ENCODE data around the gene WWOX. TPM values are rescaled to one million over a fixed set of nuclear protein-coding genes. Genes with fewer than 3 reads are reported as not detected.
A peak's percentile ranks its signal among the peaks of the same experiment; 100 is the strongest.

The WWOX gene
- total and polyA plus RNA-seq, 2 experiments from 2014 or later: 22.1 to 123 TPM

DNA sequence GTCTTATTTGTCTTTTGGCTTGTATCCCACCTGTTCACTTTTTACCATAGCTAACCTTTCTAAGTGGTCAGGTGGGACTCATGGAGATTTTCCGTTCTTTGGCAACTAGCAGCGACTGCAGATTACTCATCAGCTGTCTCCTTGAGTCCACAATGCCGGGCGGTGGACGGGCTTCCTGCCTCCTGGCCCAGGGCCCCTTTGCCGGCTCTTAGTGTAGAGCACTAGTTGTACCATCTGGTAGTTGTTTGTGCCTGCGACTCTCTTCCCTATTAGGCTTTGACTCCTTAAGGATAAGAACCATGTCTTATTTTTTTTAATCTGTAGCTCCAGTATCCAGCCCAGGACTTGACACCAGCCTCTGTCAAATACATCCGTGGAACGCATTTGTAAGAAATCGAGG, 399.9 kb downstream of the WWOX start:
- H3K27me3 ChIP-seq: no peaks in the 10 kb centered on the region
- H3K4me3 ChIP-seq: no peak overlapping the region
- H3K9me3 ChIP-seq (ENCODE audit: low read depth): no peaks in the 10 kb centered on the region
- TF ChIP-seq, protein P1, sequence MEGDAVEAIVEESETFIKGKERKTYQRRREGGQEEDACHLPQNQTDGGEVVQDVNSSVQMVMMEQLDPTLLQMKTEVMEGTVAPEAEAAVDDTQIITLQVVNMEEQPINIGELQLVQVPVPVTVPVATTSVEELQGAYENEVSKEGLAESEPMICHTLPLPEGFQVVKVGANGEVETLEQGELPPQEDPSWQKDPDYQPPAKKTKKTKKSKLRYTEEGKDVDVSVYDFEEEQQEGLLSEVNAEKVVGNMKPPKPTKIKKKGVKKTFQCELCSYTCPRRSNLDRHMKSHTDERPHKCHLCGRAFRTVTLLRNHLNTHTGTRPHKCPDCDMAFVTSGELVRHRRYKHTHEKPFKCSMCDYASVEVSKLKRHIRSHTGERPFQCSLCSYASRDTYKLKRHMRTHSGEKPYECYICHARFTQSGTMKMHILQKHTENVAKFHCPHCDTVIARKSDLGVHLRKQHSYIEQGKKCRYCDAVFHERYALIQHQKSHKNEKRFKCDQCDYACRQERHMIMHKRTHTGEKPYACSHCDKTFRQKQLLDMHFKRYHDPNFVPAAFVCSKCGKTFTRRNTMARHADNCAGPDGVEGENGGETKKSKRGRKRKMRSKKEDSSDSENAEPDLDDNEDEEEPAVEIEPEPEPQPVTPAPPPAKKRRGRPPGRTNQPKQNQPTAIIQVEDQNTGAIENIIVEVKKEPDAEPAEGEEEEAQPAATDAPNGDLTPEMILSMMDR (IDR thresholded peaks at IDR 0.05; ENCODE audit: low read depth, low read length): no peak
- no peak for DNase-seq (ENCODE audit: low read depth in 1 of 2, low spot score in 1 of 2)
- H3K36me3 ChIP-seq: no peaks in the 10 kb centered on the region
- no peaks in the 10 kb centered on the region for H3K4me1 ChIP-seq (ENCODE audit: low read depth)
- H3K27ac ChIP-seq: no peak overlapping the region

- TF ChIP-seq, protein P1 (IDR thresholded peaks at IDR 0.05; ENCODE audit: low read depth, low read length): no peak
- DNase-seq (ENCODE audit: low read depth in 1 of 2, low spot score in 1 of 2): no peak
- H3K4me1 ChIP-seq (ENCODE audit: low read depth): no peaks in the 10 kb centered on the region
- no peaks in the 10 kb centered on the region for H3K27me3 ChIP-seq
- no peak overlapping the region for H3K4me3 ChIP-seq
- H3K36me3 ChIP-seq: no peaks in the 10 kb centered on the region
- H3K9me3 ChIP-seq (ENCODE audit: low read depth): no peaks in the 10 kb centered on the region
- no peak overlapping the region for H3K27ac ChIP-seq
These were observed 401.3 kb downstream of the WWOX start for GRCh38 chr16:78500659-78501270.

- no peaks in the 10 kb centered on the region for H3K4me1 ChIP-seq (ENCODE audit: low read depth)
- H3K36me3 ChIP-seq: no peaks in the 10 kb centered on the region
- TF ChIP-seq, protein P1 (IDR thresholded peaks at IDR 0.05; ENCODE audit: low read depth, low read length): no peak
- no peak overlapping the region for H3K4me3 ChIP-seq
- no peaks in the 10 kb centered on the region for H3K9me3 ChIP-seq (ENCODE audit: low read depth)
- H3K27ac ChIP-seq: no peak overlapping the region
- no peak for DNase-seq (ENCODE audit: low read depth in 1 of 2, low spot score in 1 of 2)
- H3K27me3 ChIP-seq: no peaks in the 10 kb centered on the region
These were observed 402.3 kb downstream of the WWOX start for GRCh38 chr16:78501744-78502143.

- Histone ChIP-seq H3K36me3 (no peaks in the 10 kb centered on the region), H3K4me3 (no peak overlapping the region), H3K27ac (no peak overlapping the region), H3K27me3 (no peaks in the 10 kb centered on the region), H3K4me1 (ENCODE audit: low read depth) (no peaks in the 10 kb centered on the region), H3K9me3 (ENCODE audit: low read depth) (no peaks in the 10 kb centered on the region)
- no peak for DNase-seq (ENCODE audit: low read depth in 1 of 2, low spot score in 1 of 2)
- TF ChIP-seq, protein P1 (IDR thresholded peaks at IDR 0.05; ENCODE audit: low read depth, low read length): no peak
These were observed 403.4 kb downstream of the WWOX start for GRCh38 chr16:78502812-78503350.

DNA sequence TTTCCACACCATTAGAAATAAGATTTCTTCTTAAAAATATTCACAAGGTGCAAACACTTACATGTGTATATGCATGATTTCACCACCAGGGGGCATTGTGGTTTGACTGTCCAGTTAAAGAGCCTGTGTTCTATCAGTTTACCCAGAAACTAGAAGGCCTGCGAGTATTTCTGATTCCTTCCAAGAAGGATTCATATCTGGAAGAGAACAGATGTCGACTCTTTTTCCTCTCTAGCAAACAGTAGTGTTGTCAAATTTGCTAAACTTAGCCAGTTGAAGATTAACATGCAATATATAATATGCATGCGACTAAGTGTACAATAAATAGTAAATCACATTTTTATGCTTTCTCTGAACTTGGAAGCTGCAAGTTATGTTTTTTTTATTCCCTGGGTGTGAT, 404.1 kb downstream of the WWOX start:
- Histone ChIP-seq H3K36me3 (no peaks in the 10 kb centered on the region), H3K4me1 (ENCODE audit: low read depth) (no peaks in the 10 kb centered on the region), H3K27ac (no peak overlapping the region), H3K9me3 (ENCODE audit: low read depth) (no peaks in the 10 kb centered on the region), H3K4me3 (no peak overlapping the region), H3K27me3 (no peaks in the 10 kb centered on the region)
- peak; percentile 79 to 82 for DNase-seq (ENCODE audit: low read depth in 1 of 2, low spot score in 1 of 2)
- TF ChIP-seq, protein P1 (IDR thresholded peaks at IDR 0.05; ENCODE audit: low read depth, low read length): peak; percentile 66
